Hematopoietic multipotent progenitor cell treated with erythropoietin and hydrocortisone succinate and interleukin-3 and kit ligand, for 17 days (in vitro differentiated cells): ENCODE measurements around the gene PCDHGA8.

Experiments used
- DNase-seq: peaks from one replicate; pipeline ENCODE4 v3.0.0-alpha.2; 2015; ENCODE audit warnings: low spot score

PCDHGA8 gene

DNA sequence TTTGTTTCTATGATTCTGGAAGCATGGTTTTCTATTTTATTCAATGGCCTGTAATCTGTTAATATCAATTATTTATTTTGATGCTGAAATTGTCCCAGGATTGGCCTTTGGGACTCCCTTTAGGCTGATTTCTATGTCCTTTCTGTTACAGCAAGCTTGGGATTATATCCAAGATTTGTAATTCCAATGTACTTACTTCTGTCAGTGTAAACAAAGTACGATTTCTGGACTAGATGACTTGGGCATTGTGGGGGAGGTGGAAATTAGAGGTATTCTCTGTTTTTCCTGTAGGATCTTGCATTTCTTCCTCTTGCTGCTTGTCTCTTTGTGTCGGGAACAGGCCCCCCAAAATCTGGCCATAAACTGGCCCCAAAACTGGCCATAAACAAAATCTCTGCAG is 41.6 kb downstream of the PCDHGA8 start:
- no peak for DNase-seq

DNA sequence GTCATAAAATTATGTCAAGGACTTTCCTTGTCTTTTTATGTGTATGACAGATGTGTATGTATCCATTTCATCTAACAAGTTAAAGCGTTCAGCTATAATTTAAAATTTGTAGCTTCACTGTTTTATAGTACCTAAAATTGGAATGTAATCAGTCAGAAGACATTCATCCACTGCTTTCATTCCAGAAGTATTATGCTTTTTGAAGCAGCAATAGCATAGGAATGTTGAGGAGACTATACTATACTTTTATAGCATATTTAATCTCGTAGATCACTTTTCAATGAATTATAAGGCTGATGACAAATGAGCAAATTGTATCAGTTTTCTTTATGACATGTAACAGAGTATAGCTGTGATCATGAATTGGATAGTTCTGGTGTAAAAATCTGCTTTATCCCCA is 44.8 kb downstream of the PCDHGA8 start:
- no peak for DNase-seq

GRCh38 chr5:141439411-141440141 is 47.1 kb downstream of the PCDHGA8 start:
- no peak for DNase-seq

DNA sequence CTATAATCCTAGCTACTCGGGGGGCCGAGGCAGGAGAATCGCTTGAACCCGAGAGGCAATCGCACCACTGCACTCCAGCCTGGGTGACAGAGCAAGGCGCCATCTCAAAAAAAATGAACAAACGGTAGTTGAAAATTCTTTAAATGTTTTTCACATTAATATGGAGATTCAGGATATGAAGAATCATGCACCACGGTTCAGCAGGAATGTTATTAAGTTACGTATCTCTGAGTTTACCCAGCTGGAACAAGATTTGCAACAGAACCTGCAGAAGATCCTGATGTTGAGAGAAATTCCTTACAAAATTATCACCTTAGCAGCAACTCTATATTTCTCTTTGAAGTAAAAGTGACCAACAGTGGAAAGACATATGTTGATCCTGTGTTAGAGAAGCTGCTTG is 47.9 kb downstream of the PCDHGA8 start:
- no peak for DNase-seq

- DNase-seq: no peak
Observed at GRCh38 chr5:141441571-141442170, 49.2 kb downstream of the PCDHGA8 start.
